Measurements from ENCODE around the gene UQCRFS1. TPM values are rescaled to one million over a fixed set of nuclear protein-coding genes. Genes with fewer than 3 reads are reported as not detected.
"Not testable (repeated sequence)": the region's sequence is repeated elsewhere in the genome, so short reads cannot be mapped to it uniquely, and the experiment has no call there.

The UQCRFS1 gene
- total RNA-seq, 1 experiment from 2014 or later = 60.6 TPM

- H3F3A ChIP-seq (ENCODE audit: low read length, unreplicated experiment); BruUV-seq (replicated peaks); DNase-seq; H3K9me3 ChIP-seq (ENCODE audit: low read length); H2AFZ ChIP-seq (ENCODE audit: low read length); CTCF ChIA-PET; ATAC-seq; H3K27me3 ChIP-seq (ENCODE audit: low read length); H3K9ac ChIP-seq (ENCODE audit: low read length); H3K27ac ChIP-seq (ENCODE audit: low read length); H3K4me1 ChIP-seq (ENCODE audit: insufficient read depth, low read length); H3K9me2 ChIP-seq (replicated peaks; ENCODE audit: low read length); intact Hi-C loops (cut with micrococcal nuclease); POLR2A ChIA-PET (ENCODE audit: unreplicated experiment): not testable (repeated sequence)
- H3K4me2 ChIP-seq (ENCODE audit: low read length) = peak overlapping the region; percentile 92
- peak overlapping the region; percentile 86 for H3K4me3 ChIP-seq (ENCODE audit: low read length)
- peaks cover 12% of the 10 kb centered on the region; the same call in 1 of the 2 replicates for H3K36me3 ChIP-seq (ENCODE audit: low read depth, low read length)
- peaks cover 57% of the 10 kb centered on the region for H3K79me2 ChIP-seq (ENCODE audit: low read length)
- H4K20me1 ChIP-seq (ENCODE audit: low read length) = peaks cover 37% of the 10 kb centered on the region
These were observed 1.9 kb downstream of the UQCRFS1 start for GRCh38 chr19:29211041-29211440.

GRCh38 chr19:29210502-29210901 lies 2.4 kb downstream of the UQCRFS1 start:
- H3K9ac ChIP-seq (ENCODE audit: low read length); H3K27ac ChIP-seq (ENCODE audit: low read length); H3K4me2 ChIP-seq (ENCODE audit: low read length); POLR2A ChIA-PET (ENCODE audit: unreplicated experiment); H3K4me3 ChIP-seq (ENCODE audit: low read length); ATAC-seq; H3K9me2 ChIP-seq (replicated peaks; ENCODE audit: low read length); H3F3A ChIP-seq (ENCODE audit: low read length, unreplicated experiment); H3K27me3 ChIP-seq (ENCODE audit: low read length); H3K4me1 ChIP-seq (ENCODE audit: insufficient read depth, low read length); intact Hi-C loops (cut with micrococcal nuclease); CTCF ChIA-PET; DNase-seq; BruUV-seq (replicated peaks); H2AFZ ChIP-seq (ENCODE audit: low read length); H3K9me3 ChIP-seq (ENCODE audit: low read length): not testable (repeated sequence)
- peaks cover 39% of the 10 kb centered on the region for H4K20me1 ChIP-seq (ENCODE audit: low read length)
- H3K79me2 ChIP-seq (ENCODE audit: low read length) = peaks cover 58% of the 10 kb centered on the region
- H3K36me3 ChIP-seq (ENCODE audit: low read depth, low read length) = peaks cover 14% of the 10 kb centered on the region; the same call in 1 of the 2 replicates

- BruUV-seq (replicated peaks); CTCF ChIA-PET; H3K4me1 ChIP-seq (ENCODE audit: insufficient read depth, low read length); H3K9ac ChIP-seq (ENCODE audit: low read length); H2AFZ ChIP-seq (ENCODE audit: low read length); POLR2A ChIA-PET (ENCODE audit: unreplicated experiment); H3K9me3 ChIP-seq (ENCODE audit: low read length); intact Hi-C loops (cut with micrococcal nuclease); H3K9me2 ChIP-seq (replicated peaks; ENCODE audit: low read length); H3F3A ChIP-seq (ENCODE audit: low read length, unreplicated experiment); ATAC-seq; H3K27me3 ChIP-seq (ENCODE audit: low read length); H3K27ac ChIP-seq (ENCODE audit: low read length); H3K4me2 ChIP-seq (ENCODE audit: low read length); DNase-seq; H3K4me3 ChIP-seq (ENCODE audit: low read length): not testable (repeated sequence)
- Histone ChIP-seq H3K79me2 (ENCODE audit: low read length) (peaks cover 54% of the 10 kb centered on the region), H4K20me1 (ENCODE audit: low read length) (peaks cover 39% of the 10 kb centered on the region), H3K36me3 (ENCODE audit: low read depth, low read length) (peaks cover 14% of the 10 kb centered on the region; the same call in 1 of the 2 replicates)
These were observed 5.4 kb downstream of the UQCRFS1 start for GRCh38 chr19:29207403-29208187.

GRCh38 chr19:29206453-29206852 lies 6.5 kb downstream of the UQCRFS1 start:
- no TSS peak for BruUV-seq (replicated peaks)
- Histone ChIP-seq H3K9me2 (replicated peaks; ENCODE audit: low read length) (no peaks in the 10 kb centered on the region), H3K9me3 (ENCODE audit: low read length) (no peaks in the 10 kb centered on the region), H3K4me3 (ENCODE audit: low read length) (no peak overlapping the region), H3K9ac (ENCODE audit: low read length) (no peak overlapping the region), H4K20me1 (ENCODE audit: low read length) (peaks cover 34% of the 10 kb centered on the region), H2AFZ (ENCODE audit: low read length) (no peak overlapping the region), H3K4me1 (ENCODE audit: insufficient read depth, low read length) (no peaks in the 10 kb centered on the region), H3K27ac (ENCODE audit: low read length) (no peak overlapping the region), H3K36me3 (ENCODE audit: low read depth, low read length) (peaks cover 14% of the 10 kb centered on the region; the same call in 1 of the 2 replicates), H3K4me2 (ENCODE audit: low read length) (no peak overlapping the region), H3K79me2 (ENCODE audit: low read length) (peaks cover 43% of the 10 kb centered on the region), H3F3A (ENCODE audit: low read length, unreplicated experiment) (no peaks in the 10 kb centered on the region), H3K27me3 (ENCODE audit: low read length) (no peaks in the 10 kb centered on the region)
- intact Hi-C loops (cut with micrococcal nuclease) = no loop called here
- ChIA-PET POLR2A (ENCODE audit: unreplicated experiment) (no interaction called here), CTCF (no interaction called here)
- DNase-seq = no peak
- TF ChIP-seq EZH2 (IDR thresholded peaks at IDR 0.05; ENCODE audit: low read length, unreplicated experiment) (no peak), EZH2phosphoT487 (IDR thresholded peaks at IDR 0.05; ENCODE audit: borderline replicate concordance, low read length) (no peak), CTCF (conservative IDR thresholded peaks at IDR 0.05; ENCODE audit: low read depth, low read length) (no peak)
- ATAC-seq = no peak
